K562 (cell line): ENCODE results near the gene PDE4D. TPM values are rescaled to one million over a fixed set of nuclear protein-coding genes. Genes with fewer than 3 reads are reported as not detected.
"Not testable (repeated sequence)": the region's sequence is repeated elsewhere in the genome, so short reads cannot be mapped to it uniquely, and the experiment has no call there.

Source experiments
- ATAC-seq: fragments of 200-7000 bp; cut with Tn5 transposase; 3 replicates; pipeline ENCODE4 v1.9.1; 2020; ENCODE audit warnings: moderate library complexity
- BruUV-seq: library from RNA; stranded (reverse); fragments of 400-500 nt; replicated peaks from 2 replicates; lab custom pipeline; 2021; lab: Mats Ljungman, UMichigan
- CTCF ChIA-PET: fragments of 300-600 bp; formaldehyde crosslinking; extraction: SDS; loops from one replicate; lab custom pipeline; 2021; ENCODE audit warnings: low intra/inter-chr PET ratio; lab: Yijun Ruan, JAX
- POLR2A ChIA-PET: fragments of 300-600, 350-650 bp; sonication (Branson Sonifier 250); formaldehyde crosslinking; extraction: SDS; loops from one replicate; lab custom pipeline; 2021; ENCODE audit warnings: antibody characterized with exemption, inconsistent platforms; lab: Yijun Ruan, JAX
- DNase-seq, 4 experiments: peaks; one replicate each; pipeline versions ENCODE4 v3.0.0 to v3.0.0-alpha.2; 2011 to 2018; ENCODE audit warnings: low spot score in 3 of 4, mixed read lengths in 3 of 4; ENCODE audit errors: extremely low read depth in 1 of 4
- FAIRE-seq: peaks from 2 replicates; lab custom pipeline; 2011; peaks lifted over from hg19 to GRCh38; lab: Jason Lieb, UNC
- H2AFZ ChIP-seq: 2 replicates; pipeline ENCODE4 v1.6.0; 2011; ENCODE audit warnings: low read depth, low read length, control low read depth, inconsistent platforms
- H3K27ac ChIP-seq: fragments of 200-600 bp; 3 replicates; pipeline ENCODE4 v1.8.0; 2011; ENCODE audit warnings: low read depth, mild to moderate bottlenecking, control low read depth, inconsistent platforms, low read length, moderate library complexity, mixed read lengths; ENCODE audit errors: extremely low read depth
- H3K27me3 ChIP-seq, 2 experiments: fragments of 300-600 bp in 1 of 2; 2 replicates in 1 of 2; 3 replicates in 1 of 2; pipeline versions ENCODE4 v1.6.0 to v1.8.0; 2011; ENCODE audit warnings: inconsistent platforms in 2 of 2, low read length in 2 of 2, mild to moderate bottlenecking in 1 of 2, mixed read lengths in 1 of 2, moderate library complexity in 1 of 2; ENCODE audit not compliant: control insufficient read depth in 2 of 2, insufficient read depth in 2 of 2
- H3K36me3 ChIP-seq: fragments of 300-600 bp; 3 replicates; pipeline ENCODE4 v1.8.0; 2011; ENCODE audit warnings: mild to moderate bottlenecking, low read length, inconsistent platforms; ENCODE audit not compliant: control insufficient read depth, insufficient read depth
- H3K4me1 ChIP-seq, 2 experiments: fragments of 200-600 bp in 1 of 2; replicated peaks in 1 of 2; 2 replicates in 1 of 2; 3 replicates in 1 of 2; pipeline versions ENCODE4 v1.5.1 to v1.8.0; 2011; ENCODE audit warnings: inconsistent platforms in 2 of 2, low read length in 2 of 2, mild to moderate bottlenecking in 1 of 2, mixed read lengths in 1 of 2, moderate library complexity in 1 of 2; ENCODE audit not compliant: control insufficient read depth in 2 of 2, insufficient read depth in 2 of 2
- H3K4me2 ChIP-seq: 2 replicates; pipeline ENCODE4 v1.6.1; 2011; ENCODE audit warnings: low read length, control low read depth, inconsistent platforms, mixed read lengths; ENCODE audit not compliant: insufficient read depth
- H3K4me3 ChIP-seq: fragments of 200-600 bp; sonication (generic), shearing (Covaris generic); 2 replicates; pipeline ENCODE4 v1.5.1; 2016; ENCODE audit warnings: control low read depth, inconsistent platforms
- H3K79me2 ChIP-seq: fragments of 200-600 bp; 3 replicates; pipeline ENCODE4 v1.8.0; 2011; ENCODE audit warnings: low read length, inconsistent platforms; ENCODE audit not compliant: control insufficient read depth, insufficient read depth
- H3K9ac ChIP-seq, 2 experiments: 2 replicates each; pipeline versions ENCODE4 v1.6.0 to v1.6.1; 2011; ENCODE audit warnings: low read depth in 2 of 2, low read length in 2 of 2, control low read depth in 1 of 2, inconsistent platforms in 1 of 2, mild to moderate bottlenecking in 1 of 2, mixed read lengths in 1 of 2; ENCODE audit not compliant: insufficient read depth in 1 of 2
- H3K9me1 ChIP-seq: one replicate; pipeline ENCODE4 v1.6.0; 2011; ENCODE audit warnings: inconsistent platforms, mild to moderate bottlenecking, low read length, moderate library complexity; ENCODE audit not compliant: control insufficient read depth, insufficient read depth
- H3K9me3 ChIP-seq: replicated peaks from 2 replicates; pipeline ENCODE4 v1.5.1; 2011; ENCODE audit warnings: low read depth, low read length, inconsistent platforms; ENCODE audit not compliant: control insufficient read depth, insufficient read depth
- H4K20me1 ChIP-seq: replicated peaks from 2 replicates; pipeline ENCODE4 v1.6.1; 2011; ENCODE audit warnings: low read length, inconsistent platforms, mixed read lengths; ENCODE audit not compliant: control insufficient read depth, insufficient read depth
- AFF4 ChIP-seq: sonication (generic); formaldehyde crosslinking; IDR thresholded peaks from 2 replicates; pipeline ENCODE4 v1.8.0; 2023; ENCODE audit warnings: mild to moderate bottlenecking, missing genetic modification reagents
- ATF4 ChIP-seq: fragments of 450-650 bp; formaldehyde crosslinking; IDR thresholded peaks from 2 replicates; pipeline ENCODE4 v1.4.0; 2022; ENCODE audit warnings: mild to moderate bottlenecking, moderate library complexity
- WGBS: fragments of 100-300 bp; shearing (Covaris generic); methylation state at CpG from one replicate; pipeline ENCODE4 v1.1.6; 2016; ENCODE audit warnings: low coverage, mixed read lengths; ENCODE audit not compliant: insufficient coverage; ENCODE audit errors: missing lambda C conversion rate; 5-methylcytosine and 5-hydroxymethylcytosine counted together
- in situ Hi-C: fragments of 300-500 bp; cut with MboI; formaldehyde crosslinking; loops from 4 replicates; pipeline ENCODE4 v1.15.0; 2018; ENCODE audit warnings: inconsistent platforms, mixed read lengths
- intact Hi-C: fragments of 100-400 bp; cut with micrococcal nuclease; formaldehyde crosslinking; loops from 2 replicates; pipeline ENCODE4 v1.14.2; 2022
- polyA plus RNA-seq, 8 experiments: library from polyadenylated mRNA; depleted of rRNA in 4 of 8; stranded (reverse) in 5 of 8; unstranded in 3 of 8; fragments of >200 nt; fragmentation: Nextera tagmentation in 2 of 8; fragmentation: Illumina TruSeq in 1 of 8; extraction: Ambion mirVana in 2 of 8; extraction: Trizol in 1 of 8; gene quantifications; 2 replicates each; pipeline versions ENCODE4 v1.2.1 to v1.2.3, GENCODE V29; 2011 to 2014; ENCODE audit warnings: inconsistent platforms in 1 of 8, missing spikeins in 1 of 8
- total RNA-seq, 7 experiments: library from RNA; depleted of rRNA in 6 of 7; stranded (reverse); fragments of >200 nt in 6 of 7; fragmentation: Illumina TruSeq in 2 of 7; extraction: Trizol in 2 of 7; gene quantifications; 2 replicates each; pipeline versions ENCODE4 v1.2.1 to v1.2.3, GENCODE V29; 2011 to 2021; ENCODE audit warnings: low replicate concordance in 1 of 7

The PDE4D gene
- total and polyA plus RNA-seq, 9 of the 15 experiments (the other 6 are each of a cell fraction or from before 2014, with no cell fraction given): 0.04 to 0.46 (median 0.13) TPM

- TF ChIP-seq AFF4 (CRISPR knock-in tag) (no peak), ATF4 (CRISPR knock-in tag) (no peak)
These were observed 581.3 kb downstream of the PDE4D start (continued) for GRCh38 chr5:59312223-59312622.

GRCh38 chr5:59308685-59309084 is 584.8 kb downstream of the PDE4D start:
- DNase-seq, H3K4me3 ChIP-seq, H3K9me1 ChIP-seq, FAIRE-seq, H3K27ac ChIP-seq, H3K4me2 ChIP-seq, in situ Hi-C loops, POLR2A ChIA-PET, H3K36me3 ChIP-seq, H2AFZ ChIP-seq, H3K4me1 ChIP-seq, H4K20me1 ChIP-seq, intact Hi-C loops, ATAC-seq, H3K9me3 ChIP-seq, H3K79me2 ChIP-seq, CTCF ChIA-PET, H3K27me3 ChIP-seq, BruUV-seq, H3K9ac ChIP-seq: not testable (repeated sequence)
- WGBS: 11% methylated on average over 2 of the region's 2 CpGs

- ATAC-seq, DNase-seq, H3K9me1 ChIP-seq, H3K9me3 ChIP-seq, BruUV-seq, POLR2A ChIA-PET, H3K27ac ChIP-seq, H4K20me1 ChIP-seq, H3K4me3 ChIP-seq, in situ Hi-C loops, H3K36me3 ChIP-seq, H3K27me3 ChIP-seq, CTCF ChIA-PET, H3K9ac ChIP-seq, H2AFZ ChIP-seq, H3K4me1 ChIP-seq, FAIRE-seq, intact Hi-C loops, H3K4me2 ChIP-seq, H3K79me2 ChIP-seq: not testable (repeated sequence)
- 0% methylated on average over 3 of the region's 3 CpGs for WGBS
These were observed 590.2 kb downstream of the PDE4D start for GRCh38 chr5:59303289-59303716.
